Central memory CD8-positive, alpha-beta T cell (primary cell): ENCODE data around the gene HPS5.
"Not testable (repeated sequence)": the region's sequence is repeated elsewhere in the genome, so short reads cannot be mapped to it uniquely, and the experiment has no call there.

Source experiments
- ATAC-seq: fragments of 150-1000 bp; cut with Tn5 transposase; replicated peaks from 2 replicates; pipeline ENCODE4 v1.10.0; 2022; ENCODE audit warnings: mild to moderate bottlenecking, moderate FRiP score, moderate number of reproducible peaks; ENCODE audit not compliant: poor library complexity, severe bottlenecking; ENCODE audit errors: extremely low read depth
- DNase-seq, 2 donors: peaks; one replicate each; pipeline ENCODE4 v3.0.0; 2021; ENCODE audit warnings: low spot score in 2 of 2
- H3K27ac Mint-ChIP-seq: one replicate; pipeline ENCODE4 v1.8.0; 2022; ENCODE audit warnings: low read depth, mild to moderate bottlenecking, moderate library complexity, mixed read lengths
- H3K27me3 Mint-ChIP-seq: one replicate; pipeline ENCODE4 v1.8.0; 2022; ENCODE audit warnings: mixed read lengths
- H3K36me3 Mint-ChIP-seq: one replicate; pipeline ENCODE4 v1.8.0; 2022; ENCODE audit warnings: mild to moderate bottlenecking, moderate library complexity, mixed read lengths; ENCODE audit not compliant: insufficient read depth
- H3K4me1 Mint-ChIP-seq: one replicate; pipeline ENCODE4 v1.8.0; 2022; ENCODE audit warnings: mixed read lengths
- H3K4me3 Mint-ChIP-seq: one replicate; pipeline ENCODE4 v1.8.0; 2022; ENCODE audit warnings: mild to moderate bottlenecking, moderate library complexity, mixed read lengths
- H3K9me3 Mint-ChIP-seq: one replicate; pipeline ENCODE4 v1.8.0; 2022; ENCODE audit warnings: mixed read lengths

The HPS5 gene

GRCh38 chr11:18294862-18295261, 27.1 kb downstream of the HPS5 start:
- no peak overlapping the region for H3K4me3 Mint-ChIP-seq
- ATAC-seq (no peak), DNase-seq (no peak)
- no peak overlapping the region for H3K27ac Mint-ChIP-seq
- H3K9me3 Mint-ChIP-seq = no peaks in the 10 kb centered on the region
- peaks cover 60% of the 10 kb centered on the region for H3K36me3 Mint-ChIP-seq
- H3K27me3 Mint-ChIP-seq = no peaks in the 10 kb centered on the region
- no peaks in the 10 kb centered on the region for H3K4me1 Mint-ChIP-seq

DNA sequence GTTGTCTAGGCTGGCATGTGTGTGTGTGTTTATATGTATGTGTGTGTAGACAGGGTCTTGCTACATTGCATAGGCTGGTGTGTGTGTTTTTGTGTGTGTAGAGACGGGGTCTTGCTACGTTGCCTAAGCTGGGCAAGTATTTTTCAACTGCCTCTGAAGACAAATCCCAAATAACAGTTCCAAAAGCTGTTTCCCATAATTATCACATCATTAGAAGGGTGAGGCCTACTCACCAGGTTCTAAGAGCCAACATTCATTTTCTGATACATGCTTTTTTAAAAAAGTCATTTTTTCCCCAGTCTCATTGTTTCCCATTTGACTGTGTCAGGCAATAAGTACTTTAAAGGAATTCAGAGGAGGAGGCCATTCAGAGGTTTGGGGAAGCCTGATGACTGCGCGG, 33.0 kb downstream of the HPS5 start:
- H3K27me3 Mint-ChIP-seq = no peaks in the 10 kb centered on the region
- H3K4me1 Mint-ChIP-seq = no peaks in the 10 kb centered on the region
- ATAC-seq (no peak), DNase-seq (no peak)
- H3K36me3 Mint-ChIP-seq = peaks cover 39% of the 10 kb centered on the region
- no peak overlapping the region for H3K4me3 Mint-ChIP-seq
- H3K9me3 Mint-ChIP-seq = no peaks in the 10 kb centered on the region
- no peak overlapping the region for H3K27ac Mint-ChIP-seq

GRCh38 chr11:18285841-18286240, 36.1 kb downstream of the HPS5 start:
- DNase-seq = no peak
- no peak overlapping the region for H3K27ac Mint-ChIP-seq
- no peaks in the 10 kb centered on the region for H3K9me3 Mint-ChIP-seq
- no peak overlapping the region for H3K4me3 Mint-ChIP-seq
- H3K27me3 Mint-ChIP-seq = no peaks in the 10 kb centered on the region
- H3K4me1 Mint-ChIP-seq = peaks cover under 1% of the 10 kb centered on the region
- peaks cover 42% of the 10 kb centered on the region for H3K36me3 Mint-ChIP-seq
- no peak for ATAC-seq

DNA sequence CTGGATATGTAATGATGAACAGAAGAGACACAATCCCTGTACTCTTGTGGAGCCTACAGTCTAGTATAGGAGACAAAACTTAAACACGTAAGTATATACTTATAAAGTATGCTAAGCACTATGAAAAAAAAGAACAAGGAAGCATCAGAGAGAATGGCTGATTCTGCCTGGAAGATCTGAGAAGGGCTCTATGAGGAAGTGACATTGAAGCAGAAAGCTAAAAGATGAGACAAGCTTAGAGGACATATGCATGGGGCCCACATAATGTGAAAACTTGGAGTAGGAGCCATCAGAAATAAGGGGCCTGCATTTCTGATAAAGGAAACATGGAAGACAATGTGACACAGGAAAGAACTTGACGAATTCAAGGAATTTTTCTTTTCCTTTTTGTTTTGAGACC, 39.3 kb downstream of the HPS5 start:
- ATAC-seq (no peak), DNase-seq (no peak)
- no peaks in the 10 kb centered on the region for H3K27me3 Mint-ChIP-seq
- H3K36me3 Mint-ChIP-seq = peaks cover 44% of the 10 kb centered on the region
- peaks cover 10% of the 10 kb centered on the region for H3K4me1 Mint-ChIP-seq
- H3K9me3 Mint-ChIP-seq = no peaks in the 10 kb centered on the region
- H3K4me3 Mint-ChIP-seq = no peak overlapping the region
- H3K27ac Mint-ChIP-seq = peak overlapping the region; percentile 58

DNA sequence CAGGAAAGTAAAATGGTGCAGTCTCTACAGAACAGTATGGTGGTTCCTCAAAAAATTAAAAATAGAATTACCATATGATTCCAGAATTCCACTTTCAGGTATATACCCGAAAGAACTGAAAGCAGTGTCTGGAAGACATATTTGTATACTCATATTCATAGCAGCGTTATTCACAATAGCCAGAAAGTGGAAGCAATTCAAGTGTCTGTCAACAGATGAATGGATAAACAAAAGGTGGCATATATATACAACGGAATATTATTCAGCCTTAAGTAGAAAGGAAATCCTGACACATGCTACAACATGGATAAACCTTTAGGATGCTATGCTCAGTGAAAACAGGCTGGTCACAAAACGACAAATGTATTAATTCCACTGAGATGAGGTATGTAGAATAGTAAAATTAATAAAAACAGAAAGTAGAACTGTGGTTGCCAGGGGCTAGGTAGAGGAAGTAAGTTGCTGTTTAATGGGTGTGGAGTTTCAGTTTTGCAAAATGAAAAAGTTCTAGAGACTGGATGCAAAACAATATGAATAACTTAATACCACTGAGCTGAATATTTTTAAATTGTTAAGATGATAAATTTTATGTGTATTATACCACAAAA, 41.4 kb downstream of the HPS5 start:
- Mint-ChIP-seq H3K4me1 (peaks cover 10% of the 10 kb centered on the region), H3K4me3 (peak overlapping the region; percentile 66), H3K9me3 (no peaks in the 10 kb centered on the region), H3K27me3 (no peaks in the 10 kb centered on the region), H3K36me3 (peaks cover 30% of the 10 kb centered on the region), H3K27ac (peak overlapping the region; percentile 86)
- ATAC-seq (peak; percentile 67), DNase-seq (no peak)

GRCh38 chr11:18277565-18278271, 44.2 kb downstream of the HPS5 start:
- ATAC-seq (no peak), DNase-seq (no peak)
- Mint-ChIP-seq H3K27me3 (no peaks in the 10 kb centered on the region), H3K27ac (no peak overlapping the region), H3K9me3 (no peaks in the 10 kb centered on the region), H3K4me1 (peaks cover 10% of the 10 kb centered on the region), H3K36me3 (peaks cover 18% of the 10 kb centered on the region), H3K4me3 (no peak overlapping the region)

- ATAC-seq (no peak), DNase-seq (no peak)
- H3K27ac Mint-ChIP-seq = no peak overlapping the region
- H3K4me1 Mint-ChIP-seq = peaks cover 8% of the 10 kb centered on the region
- no peaks in the 10 kb centered on the region for H3K36me3 Mint-ChIP-seq
- no peak overlapping the region for H3K4me3 Mint-ChIP-seq
- no peaks in the 10 kb centered on the region for H3K9me3 Mint-ChIP-seq
- no peaks in the 10 kb centered on the region for H3K27me3 Mint-ChIP-seq
Observed at GRCh38 chr11:18271206-18271605, 50.7 kb downstream of the HPS5 start.

GRCh38 chr11:18270102-18270501, 51.8 kb downstream of the HPS5 start:
- H3K27me3 Mint-ChIP-seq = no peaks in the 10 kb centered on the region
- ATAC-seq = no peak
- no peak for DNase-seq
- no peak overlapping the region for H3K27ac Mint-ChIP-seq
- H3K4me3 Mint-ChIP-seq = no peak overlapping the region
- no peaks in the 10 kb centered on the region for H3K36me3 Mint-ChIP-seq
- H3K9me3 Mint-ChIP-seq = no peaks in the 10 kb centered on the region
- peaks cover 8% of the 10 kb centered on the region for H3K4me1 Mint-ChIP-seq

DNA sequence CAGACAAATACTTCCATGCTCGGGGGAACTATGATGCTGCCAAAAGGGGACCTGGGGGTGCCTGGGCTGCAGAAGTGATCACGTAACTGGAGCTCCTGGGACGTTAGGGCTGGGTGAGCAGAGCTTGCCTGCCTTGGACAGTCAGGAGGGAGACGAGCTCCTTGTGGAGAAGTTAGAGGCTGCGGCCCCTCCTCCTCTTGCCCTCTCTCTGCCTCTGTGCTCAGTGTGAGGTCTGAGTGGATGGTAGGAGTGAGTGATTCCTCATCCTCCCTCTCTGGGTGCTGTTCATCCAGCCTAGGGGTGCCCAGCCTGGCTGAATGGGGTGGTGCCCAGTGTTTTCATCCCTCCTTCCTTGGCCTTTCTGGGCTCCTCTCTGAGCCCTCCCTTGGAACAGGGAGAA, 52.7 kb downstream of the HPS5 start:
- not testable (repeated sequence) for DNase-seq, H3K27ac Mint-ChIP-seq, H3K36me3 Mint-ChIP-seq

DNA sequence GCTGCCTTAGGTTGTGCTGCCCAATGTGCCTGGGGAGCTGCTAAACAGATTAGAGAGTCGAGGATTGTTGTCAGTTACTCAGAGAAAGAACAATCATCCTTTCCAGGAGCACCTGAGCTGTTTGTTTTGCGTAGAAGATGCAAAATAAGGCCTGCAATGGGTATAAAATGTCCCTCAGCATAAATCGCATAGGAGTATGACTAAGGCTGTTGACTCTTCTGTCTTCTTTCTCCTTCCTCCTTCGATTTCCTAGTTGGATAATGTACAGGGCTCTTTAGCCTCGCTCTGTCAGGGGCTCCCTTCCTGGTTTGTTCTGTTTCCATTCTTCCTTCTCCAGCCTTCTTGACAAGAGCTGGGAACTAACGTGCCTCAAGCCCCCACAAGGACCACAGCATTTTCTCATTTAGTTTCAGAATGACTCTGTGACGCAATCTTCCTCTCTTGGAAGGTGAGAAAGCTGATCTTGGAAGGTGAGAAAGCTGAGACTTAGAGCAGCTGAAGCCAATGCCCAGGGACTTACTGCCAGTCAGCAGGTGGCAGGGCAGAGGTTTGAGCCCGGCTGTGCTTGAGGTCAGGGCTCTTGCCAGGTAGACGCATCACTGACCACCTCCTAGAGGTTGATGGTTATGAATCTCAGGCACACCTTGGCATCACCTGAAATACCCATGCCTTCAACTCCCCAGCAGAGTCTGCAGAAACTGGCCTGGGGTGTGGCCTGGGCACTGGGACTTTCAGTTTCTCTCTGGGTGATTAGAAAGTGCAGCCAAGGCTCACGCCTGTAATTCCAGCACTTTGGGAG, 54.4 kb downstream of the HPS5 start:
- not testable (repeated sequence) for DNase-seq, H3K36me3 Mint-ChIP-seq, H3K27me3 Mint-ChIP-seq, H3K9me3 Mint-ChIP-seq
- peak overlapping the region; percentile 90 for H3K27ac Mint-ChIP-seq
- peak; percentile 71 for ATAC-seq
- peak overlapping the region; percentile 70 for H3K4me3 Mint-ChIP-seq
- peaks cover 14% of the 10 kb centered on the region for H3K4me1 Mint-ChIP-seq

More for the DNA sequence above, 52.7 kb downstream of the HPS5 start:
- not testable (repeated sequence) for H3K4me3 Mint-ChIP-seq, H3K27me3 Mint-ChIP-seq, H3K9me3 Mint-ChIP-seq, ATAC-seq
- H3K4me1 Mint-ChIP-seq = peaks cover 14% of the 10 kb centered on the region

DNA sequence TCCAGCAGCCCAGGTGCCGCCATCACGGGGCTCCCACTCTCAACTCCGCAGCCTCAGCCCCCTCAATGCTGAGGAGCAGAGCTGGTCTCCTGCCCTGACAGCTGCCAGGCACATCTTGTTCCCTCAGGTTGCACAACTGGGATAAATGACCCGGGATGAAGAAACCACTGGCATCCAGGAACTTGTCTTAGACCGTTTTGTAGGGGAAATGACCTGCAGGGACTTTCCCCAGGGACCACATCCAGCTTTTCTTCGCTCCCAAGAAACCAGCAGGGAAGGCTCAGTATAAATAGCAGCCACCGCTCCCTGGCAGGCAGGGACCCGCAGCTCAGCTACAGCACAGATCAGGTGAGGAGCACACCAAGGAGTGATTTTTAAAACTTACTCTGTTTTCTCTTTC, 56.0 kb downstream of the HPS5 start, which contains the start of gene SAA1:
Gene SAA1 (plus strand): TSS at position 316 of the 400 bp plus-strand sequence. CDS start 624 bp downstream, outside the sequence.
- DNase-seq = no peak
- H3K27ac Mint-ChIP-seq = no peak within 1 kb of the TSS
- no peak within 1 kb of the TSS for H3K4me3 Mint-ChIP-seq
- H3K9me3 Mint-ChIP-seq = no peaks in the 10 kb centered on the region
- peaks cover 14% of the 10 kb centered on the region for H3K4me1 Mint-ChIP-seq
- no peaks in the 10 kb centered on the region for H3K27me3 Mint-ChIP-seq
- ATAC-seq = no peak
- H3K36me3 Mint-ChIP-seq = no peaks in the 10 kb centered on the region

DNA sequence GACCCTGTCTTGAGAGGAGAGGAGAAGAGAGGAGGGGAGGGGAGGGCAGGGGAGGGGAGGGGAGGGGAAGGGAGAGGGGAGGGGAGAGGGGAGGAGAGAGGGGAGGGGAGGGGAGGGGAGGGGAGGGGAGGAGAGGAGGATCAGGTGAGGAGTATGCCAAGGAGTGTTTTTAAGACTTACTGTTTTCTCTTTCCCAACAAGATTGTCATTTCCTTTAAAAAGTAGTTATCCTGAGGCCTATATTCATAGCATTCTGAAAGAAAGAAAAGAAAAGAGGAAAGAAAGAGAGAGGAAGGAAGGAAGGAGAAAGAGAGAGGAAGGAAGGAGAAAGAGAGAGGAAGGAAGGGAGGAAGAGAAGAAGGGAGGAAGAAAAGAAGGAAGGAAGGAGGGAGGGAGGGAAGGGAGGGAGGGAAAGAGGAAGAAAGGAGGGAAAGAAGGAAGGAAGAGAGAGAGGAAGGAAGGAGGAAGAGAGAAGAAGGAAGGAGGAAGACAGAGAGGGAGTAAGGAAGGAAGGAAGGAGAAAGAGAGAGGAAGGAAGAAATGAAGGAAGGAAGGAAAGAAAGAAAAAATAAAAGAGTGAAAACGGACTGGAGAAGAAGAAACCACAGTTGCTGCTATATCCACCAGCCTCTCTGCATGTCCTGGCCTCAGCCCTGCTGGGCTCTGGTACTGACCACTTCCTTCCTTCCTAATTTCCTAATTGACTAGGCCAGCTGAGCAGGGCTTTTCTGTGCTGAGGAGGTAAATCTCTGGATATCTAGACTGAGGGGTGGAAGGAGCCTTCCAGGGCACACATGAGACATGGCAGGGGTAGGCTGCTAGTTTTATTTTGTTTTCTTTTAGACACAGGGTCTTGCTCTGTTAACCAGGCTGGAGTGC, 57.0 kb downstream of the HPS5 start:
- no peak overlapping the region for H3K27ac Mint-ChIP-seq
- H3K4me3 Mint-ChIP-seq = no peak overlapping the region
- no peak for ATAC-seq
- H3K9me3 Mint-ChIP-seq = no peaks in the 10 kb centered on the region
- no peaks in the 10 kb centered on the region for H3K27me3 Mint-ChIP-seq
- H3K36me3 Mint-ChIP-seq = no peaks in the 10 kb centered on the region
- DNase-seq = no peak
- H3K4me1 Mint-ChIP-seq = peaks cover 14% of the 10 kb centered on the region
